ENCODE results near the gene CGNL1. TPM values are rescaled to one million over a fixed set of nuclear protein-coding genes. Genes with fewer than 3 reads are reported as not detected.

The CGNL1 gene
- total RNA-seq, 6 donors from 2014 or later, result 40.1 to 81.8 (median 63.0) TPM

DNA sequence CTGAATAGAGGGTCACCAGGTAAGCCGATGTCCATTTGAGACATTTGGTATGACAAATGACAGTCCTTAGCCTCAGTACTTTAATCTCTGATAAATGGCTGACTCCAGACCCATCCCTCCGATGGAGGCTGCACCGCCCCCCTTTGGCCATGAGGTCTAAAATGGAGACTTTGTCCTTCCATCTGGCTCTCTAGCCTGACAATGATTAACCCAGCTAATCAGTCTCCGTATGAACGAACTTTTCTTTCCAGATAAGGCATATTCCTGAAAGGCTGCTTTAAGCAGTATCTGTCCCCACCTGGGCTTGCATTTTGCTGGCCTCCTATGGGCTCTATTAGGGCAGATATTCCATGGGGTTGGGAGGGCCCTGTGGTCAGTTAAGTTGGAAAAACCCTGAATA, 204.6 kb downstream of the CGNL1 start:
- no peak for ATAC-seq (ENCODE audit: low FRiP score in 2 of 2)
- 80 to 82% methylated on average over 5 of the region's 5 CpGs for WGBS, 2 donors
- H3K36me3 ChIP-seq, result no peaks in the 10 kb centered on the region
- peaks cover 0 to 15% (median 10%) of the 10 kb centered on the region in 4 donors for H3K9me3 ChIP-seq
- no peak for DNase-seq
- TF ChIP-seq, protein P1, sequence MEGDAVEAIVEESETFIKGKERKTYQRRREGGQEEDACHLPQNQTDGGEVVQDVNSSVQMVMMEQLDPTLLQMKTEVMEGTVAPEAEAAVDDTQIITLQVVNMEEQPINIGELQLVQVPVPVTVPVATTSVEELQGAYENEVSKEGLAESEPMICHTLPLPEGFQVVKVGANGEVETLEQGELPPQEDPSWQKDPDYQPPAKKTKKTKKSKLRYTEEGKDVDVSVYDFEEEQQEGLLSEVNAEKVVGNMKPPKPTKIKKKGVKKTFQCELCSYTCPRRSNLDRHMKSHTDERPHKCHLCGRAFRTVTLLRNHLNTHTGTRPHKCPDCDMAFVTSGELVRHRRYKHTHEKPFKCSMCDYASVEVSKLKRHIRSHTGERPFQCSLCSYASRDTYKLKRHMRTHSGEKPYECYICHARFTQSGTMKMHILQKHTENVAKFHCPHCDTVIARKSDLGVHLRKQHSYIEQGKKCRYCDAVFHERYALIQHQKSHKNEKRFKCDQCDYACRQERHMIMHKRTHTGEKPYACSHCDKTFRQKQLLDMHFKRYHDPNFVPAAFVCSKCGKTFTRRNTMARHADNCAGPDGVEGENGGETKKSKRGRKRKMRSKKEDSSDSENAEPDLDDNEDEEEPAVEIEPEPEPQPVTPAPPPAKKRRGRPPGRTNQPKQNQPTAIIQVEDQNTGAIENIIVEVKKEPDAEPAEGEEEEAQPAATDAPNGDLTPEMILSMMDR (IDR thresholded peaks at IDR 0.05), result no peak
- no peak for TF ChIP-seq POLR2AphosphoS5 (IDR thresholded peaks at IDR 0.05)
- H3K27ac ChIP-seq, result no peak overlapping the region
- peaks cover 0 to 17% (median 9%) of the 10 kb centered on the region in 4 donors for H3K4me1 ChIP-seq
- no peak overlapping the region for H3K4me3 ChIP-seq
- H3K27me3 ChIP-seq, result no peaks in the 10 kb centered on the region

DNA sequence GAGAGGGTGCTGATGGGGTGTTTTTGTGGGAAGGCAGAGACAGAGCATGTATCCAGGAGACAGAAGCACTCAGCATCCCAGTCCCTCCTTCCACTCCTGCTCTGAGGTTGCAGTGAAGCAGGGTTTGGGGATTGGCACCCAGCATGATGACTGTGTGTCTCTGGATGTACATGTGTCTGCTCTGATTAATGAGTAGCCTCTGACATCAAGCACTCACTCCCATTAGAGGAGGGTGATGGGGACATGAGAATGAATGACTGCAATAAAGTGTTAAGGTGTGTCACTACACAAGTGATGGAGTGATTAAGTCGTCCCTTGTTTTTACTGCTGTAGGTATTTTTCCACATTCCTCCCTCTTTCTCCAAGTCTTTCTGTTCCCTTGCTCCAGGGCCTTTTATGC, 205.8 kb downstream of the CGNL1 start:
- ATAC-seq (ENCODE audit: low FRiP score in 2 of 2), result no peak
- DNase-seq, result no peak
- Histone ChIP-seq H3K4me1 (peaks cover 5 to 17% (median 12%) of the 10 kb centered on the region in 4 donors), H3K27ac (no peak overlapping the region), H3K36me3 (no peaks in the 10 kb centered on the region), H3K27me3 (no peaks in the 10 kb centered on the region), H3K4me3 (no peak overlapping the region), H3K9me3 (peaks cover 0 to 15% (median 10%) of the 10 kb centered on the region in 4 donors)
- TF ChIP-seq, protein P1 (IDR thresholded peaks at IDR 0.05), result no peak
- TF ChIP-seq POLR2A (IDR thresholded peaks at IDR 0.05), result no peak
- no peak for TF ChIP-seq EP300 (IDR thresholded peaks at IDR 0.05)
- TF ChIP-seq POLR2AphosphoS5 (IDR thresholded peaks at IDR 0.05), result no peak
- 82 to 86% methylated on average over 1 of the region's 1 CpG for WGBS, 2 donors

DNA sequence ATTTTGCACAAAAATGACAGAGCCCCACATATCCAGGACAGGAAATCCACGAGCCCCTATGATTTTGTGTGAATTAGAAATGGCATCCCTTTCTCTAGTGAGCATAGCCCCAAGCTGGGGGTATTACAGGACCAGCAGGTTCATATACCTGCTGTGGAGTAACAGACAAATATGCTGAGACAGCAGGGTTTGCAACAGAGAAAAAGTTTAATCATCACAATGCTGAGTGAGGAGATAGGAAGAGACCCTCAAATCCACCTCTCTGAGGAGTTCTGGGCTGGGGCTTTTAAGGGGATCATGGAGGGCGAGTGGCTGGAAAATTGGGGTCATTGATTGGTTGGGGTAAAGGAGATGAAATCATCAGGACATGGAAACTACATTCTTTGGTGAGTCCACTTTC, 207.0 kb downstream of the CGNL1 start:
- no peak overlapping the region for H3K4me3 ChIP-seq
- no peak for ATAC-seq (ENCODE audit: low FRiP score in 2 of 2)
- TF ChIP-seq POLR2A (IDR thresholded peaks at IDR 0.05), result no peak
- TF ChIP-seq, protein P1 (IDR thresholded peaks at IDR 0.05), result no peak
- TF ChIP-seq POLR2AphosphoS5 (IDR thresholded peaks at IDR 0.05), result no peak
- TF ChIP-seq EP300 (IDR thresholded peaks at IDR 0.05), result no peak

DNA sequence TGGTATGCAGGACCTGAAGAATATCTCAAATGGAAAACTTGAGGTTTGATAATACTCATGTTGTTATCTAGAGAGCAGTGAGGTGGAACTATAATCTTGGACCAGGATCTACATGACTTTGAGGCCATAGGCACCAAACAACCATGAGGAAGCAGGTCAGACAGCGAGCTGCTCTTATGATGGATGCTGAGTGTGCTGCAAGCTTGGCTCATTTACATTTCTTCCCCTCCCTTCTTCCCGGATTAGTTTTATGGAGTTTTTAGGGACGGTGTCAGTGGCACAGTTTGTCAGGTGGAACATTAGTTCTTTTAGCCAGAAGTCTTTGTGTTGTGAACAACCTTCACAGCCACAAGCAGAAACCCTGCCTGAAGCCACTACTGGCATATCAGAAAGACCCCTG, 207.4 kb downstream of the CGNL1 start:
- DNase-seq (no peak), ATAC-seq (ENCODE audit: low FRiP score in 2 of 2) (no peak)
- H3K27me3 ChIP-seq, result no peaks in the 10 kb centered on the region
- peaks cover 0 to 15% (median 10%) of the 10 kb centered on the region in 4 donors for H3K9me3 ChIP-seq
- no peaks in the 10 kb centered on the region for H3K36me3 ChIP-seq
- peaks cover 3 to 21% (median 18%) of the 10 kb centered on the region in 4 donors for H3K4me1 ChIP-seq
- no peak overlapping the region for H3K27ac ChIP-seq
- 92 to 93% methylated on average over 3 of the region's 3 CpGs for WGBS, 2 donors
- TF ChIP-seq POLR2A (IDR thresholded peaks at IDR 0.05) (no peak), EP300 (IDR thresholded peaks at IDR 0.05) (no peak), POLR2AphosphoS5 (IDR thresholded peaks at IDR 0.05) (no peak)
- TF ChIP-seq, protein P1 (IDR thresholded peaks at IDR 0.05), result no peak
- no peak overlapping the region for H3K4me3 ChIP-seq

More for the DNA sequence above, 207.0 kb downstream of the CGNL1 start:
- no peak for DNase-seq
- Histone ChIP-seq H3K27ac (no peak overlapping the region), H3K27me3 (no peaks in the 10 kb centered on the region), H3K9me3 (peaks cover 0 to 15% (median 10%) of the 10 kb centered on the region in 4 donors), H3K4me1 (peaks cover 3 to 20% (median 18%) of the 10 kb centered on the region in 4 donors), H3K36me3 (no peaks in the 10 kb centered on the region)
- WGBS, 2 donors, result 83 to 84% methylated on average over 2 of the region's 2 CpGs

All from upper lobe of left lung (tissue), 6 donors.